Right forelimb (tissue), 1 donor: ENCODE measurements around the gene TMUB1.

Experiments
- DNase-seq: peaks from one replicate; pipeline ENCODE4 v3.0.0-alpha.2; 2018

The TMUB1 gene

DNA sequence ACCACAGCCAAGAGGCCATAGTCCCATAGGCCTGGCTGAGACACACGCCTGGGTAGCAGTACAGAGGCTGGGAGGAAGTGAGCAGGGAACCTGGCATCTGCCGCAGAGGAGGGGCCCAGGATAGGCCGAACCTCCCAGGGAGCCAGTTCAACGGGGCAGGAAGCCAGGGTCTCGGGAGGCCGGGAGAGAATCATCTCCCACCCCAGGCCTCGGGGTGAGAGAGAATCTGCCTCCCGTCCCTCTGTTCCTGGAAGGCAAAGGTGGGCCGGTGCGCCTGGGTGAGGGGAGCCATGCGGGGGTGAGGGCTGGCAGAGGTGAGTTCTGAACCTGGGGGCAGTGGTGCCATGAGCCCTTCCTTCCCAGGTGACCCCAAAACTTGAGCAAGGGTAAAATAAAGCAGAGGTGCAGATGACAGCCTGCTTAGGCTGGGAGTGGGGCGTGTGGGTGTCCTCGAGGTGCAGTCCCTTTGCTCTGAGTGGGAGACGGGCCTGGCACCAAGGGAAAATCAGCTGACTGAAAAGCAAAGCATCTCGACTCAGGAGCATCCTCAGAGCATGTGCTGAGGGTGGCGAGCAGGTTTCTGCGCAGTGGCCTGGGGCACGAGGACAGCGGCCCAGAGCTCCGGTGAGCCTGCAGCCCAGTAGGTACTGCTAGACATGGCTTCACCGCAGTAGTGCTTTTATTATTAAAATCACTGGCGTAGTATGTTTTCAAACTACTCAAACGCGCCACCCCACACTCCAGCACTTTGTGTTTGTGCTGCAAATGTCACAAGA is 18.5 kb upstream of the TMUB1 start:
- no peak for DNase-seq

DNA sequence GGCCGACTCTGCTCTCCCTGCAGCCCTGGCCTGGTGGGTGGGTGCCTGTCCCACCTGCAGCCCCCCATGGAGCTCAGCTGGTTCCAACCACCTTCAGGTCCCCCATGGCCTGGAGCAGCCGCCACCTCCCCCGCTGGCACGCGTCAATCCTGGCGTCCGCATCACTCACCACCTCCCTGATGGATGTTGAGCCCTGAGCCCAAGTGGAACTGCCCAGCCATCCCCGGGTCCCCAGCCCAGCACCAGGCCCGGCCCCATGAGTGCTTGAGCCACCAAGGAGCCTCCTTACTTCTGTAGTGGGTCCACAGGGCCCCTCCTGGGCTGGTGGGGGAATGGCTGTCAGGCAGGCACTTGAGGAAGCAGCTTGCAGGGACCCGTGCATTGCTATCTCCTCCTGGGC is 17.6 kb upstream of the TMUB1 start:
- DNase-seq, result no peak

DNA sequence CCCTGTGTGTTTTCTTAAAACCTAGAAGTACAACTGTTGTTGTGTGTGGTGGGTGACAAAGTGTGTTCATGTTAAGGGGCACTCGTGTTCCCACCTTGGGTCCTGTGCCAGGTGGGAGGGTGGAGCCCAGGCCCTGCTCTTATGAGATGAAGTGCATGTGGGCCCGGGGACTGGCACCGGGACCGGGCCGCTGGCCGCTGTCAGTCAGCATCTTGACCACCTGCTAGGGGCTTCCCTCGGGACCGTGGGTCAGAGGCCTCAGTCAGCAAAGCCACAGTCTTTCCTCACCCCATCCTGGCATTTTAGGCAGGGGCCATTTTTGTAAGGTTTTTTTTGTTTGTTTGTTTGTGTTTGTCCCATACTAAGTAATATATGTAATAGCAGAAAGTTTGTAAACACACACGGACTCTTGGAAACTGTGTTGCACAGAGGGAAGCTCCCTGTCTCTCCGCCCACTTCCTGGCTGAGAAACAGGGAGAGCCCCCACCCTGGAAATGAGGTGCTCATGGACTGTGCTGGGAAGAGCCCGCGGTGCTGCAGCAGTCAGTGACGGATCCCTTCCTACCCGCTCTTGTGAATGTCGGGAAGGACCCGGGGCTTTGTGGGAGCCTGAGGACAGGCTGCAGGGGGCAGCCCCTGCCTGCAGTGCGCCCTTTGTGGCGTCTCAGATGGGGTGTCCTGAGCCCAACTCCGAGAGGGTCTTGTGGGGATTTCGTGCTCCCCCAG is 16.4 kb upstream of the TMUB1 start:
- no peak for DNase-seq

DNA sequence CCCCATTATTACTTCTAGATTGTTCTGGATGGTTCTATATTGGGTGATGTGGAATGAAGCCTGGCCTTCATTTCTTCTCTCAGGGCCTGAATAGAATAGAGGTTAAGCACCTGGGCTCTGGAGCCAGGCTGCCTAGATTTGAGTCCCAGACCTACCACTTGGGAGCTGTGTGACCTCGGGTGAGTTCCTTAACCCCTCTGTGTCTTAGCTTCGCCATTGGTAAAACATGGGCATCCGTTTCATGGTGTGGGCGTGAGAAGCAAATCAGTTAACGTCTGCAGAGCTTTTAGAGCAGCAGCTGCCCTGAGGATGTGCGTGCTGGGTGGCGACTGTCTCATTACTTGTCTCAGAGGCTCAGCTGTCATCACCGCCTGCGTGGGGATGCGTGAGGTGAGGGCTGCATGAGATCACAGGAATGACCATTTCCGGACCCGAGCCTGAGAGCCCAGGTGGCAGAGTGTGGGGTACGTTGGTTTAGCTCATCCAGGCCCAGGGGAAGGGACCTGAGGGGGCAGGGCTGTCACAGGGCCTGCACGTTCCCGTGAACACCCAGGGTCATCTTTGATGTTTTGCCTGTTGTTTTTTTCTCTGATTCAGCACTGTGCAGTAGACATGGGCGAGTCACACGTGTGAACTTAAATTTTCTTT is 12.7 kb upstream of the TMUB1 start:
- DNase-seq, result no peak

DNA sequence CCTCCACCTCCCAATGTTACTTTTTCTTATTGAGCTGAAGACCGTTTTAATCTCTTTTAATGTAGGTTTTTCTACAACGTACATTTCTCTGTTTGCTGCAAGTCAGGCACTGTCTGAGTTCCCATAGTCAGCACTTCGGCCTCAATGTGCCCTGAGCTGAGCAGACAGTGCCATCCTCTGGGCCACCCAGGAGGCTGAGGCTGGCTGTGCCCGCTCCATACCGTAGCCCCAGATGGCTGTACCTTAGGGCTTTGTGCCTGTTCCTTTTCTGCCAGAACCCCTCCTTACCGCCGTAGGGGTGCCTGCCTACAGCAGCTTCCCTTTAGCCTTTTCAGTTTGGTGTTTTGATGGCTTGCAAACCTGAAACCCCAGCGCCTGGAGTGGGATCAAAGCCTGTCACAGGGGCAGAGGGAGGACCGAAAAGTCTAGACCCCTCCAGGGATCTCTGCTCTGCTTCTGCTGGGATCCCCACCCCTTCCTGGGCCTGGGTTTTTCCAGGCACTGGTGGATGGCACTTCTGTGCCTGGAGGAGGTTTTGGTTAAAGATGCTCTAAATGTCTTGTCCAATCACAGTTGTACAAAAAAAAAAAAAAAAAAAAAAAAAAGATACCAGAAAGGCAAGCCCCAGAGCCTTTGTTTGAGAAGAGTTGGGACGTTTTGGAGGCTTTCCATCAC is 12.0 kb upstream of the TMUB1 start:
- no peak for DNase-seq

DNA sequence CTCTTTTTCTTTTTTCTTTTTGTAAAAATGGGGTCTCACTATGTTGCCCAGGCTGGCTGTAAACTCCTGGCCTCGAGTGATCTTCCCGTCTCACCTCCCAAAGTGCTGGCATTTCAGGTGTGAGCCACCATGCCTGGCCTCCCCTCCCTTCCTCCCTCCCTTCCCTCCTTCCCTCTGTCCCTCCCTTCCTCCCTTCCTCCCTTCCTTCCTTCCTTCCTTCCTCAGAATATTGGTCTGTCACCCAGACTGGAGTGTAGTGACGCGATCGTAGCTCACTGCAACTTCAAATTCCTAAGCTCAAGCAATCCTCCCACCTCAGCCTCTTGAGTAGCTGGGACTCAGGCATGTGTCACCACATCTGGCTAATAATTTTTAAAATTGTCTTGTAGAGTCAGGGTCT is 11.4 kb upstream of the TMUB1 start:
- DNase-seq, result no peak

DNA sequence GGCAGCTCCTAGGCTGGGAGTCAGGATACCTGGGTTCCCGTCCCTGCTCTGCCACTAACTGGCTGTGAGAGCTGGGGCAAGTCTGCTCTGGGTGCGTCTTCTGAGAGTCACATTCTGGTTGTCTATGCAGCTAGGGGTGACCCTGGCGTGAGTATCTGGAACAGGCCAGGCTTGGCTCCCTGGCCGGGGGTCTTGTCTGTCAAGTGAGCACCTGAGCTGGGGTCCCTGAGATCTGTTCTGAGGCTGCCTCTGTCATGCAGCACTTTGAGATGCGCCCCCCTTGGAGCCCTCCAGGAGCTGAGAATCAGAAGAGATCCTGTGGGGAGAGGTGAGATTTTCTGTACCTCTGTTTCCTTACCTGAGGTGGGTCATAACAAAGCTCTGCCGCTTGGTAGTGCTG is 10.5 kb upstream of the TMUB1 start:
- no peak for DNase-seq

DNA sequence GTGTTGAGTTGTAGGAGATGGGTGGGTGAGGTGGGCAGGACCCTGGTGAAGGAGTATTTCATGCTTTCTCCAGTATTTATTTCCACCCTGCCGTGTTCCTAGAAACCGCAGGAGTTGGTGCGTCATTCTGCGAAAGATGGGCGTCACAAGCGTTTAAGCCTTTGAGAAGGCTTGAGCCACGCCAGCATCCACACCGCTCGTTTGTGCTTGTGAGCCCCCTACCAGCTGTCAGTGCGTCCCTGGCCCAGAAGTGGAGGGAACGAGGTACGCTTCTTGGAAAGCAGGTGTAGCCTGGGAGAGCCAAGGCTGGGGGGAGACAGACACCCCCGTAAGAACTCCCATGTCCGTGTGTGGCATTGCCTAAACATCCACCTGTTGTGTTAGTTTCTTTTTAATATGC is 8.7 kb upstream of the TMUB1 start:
- no peak for DNase-seq

DNA sequence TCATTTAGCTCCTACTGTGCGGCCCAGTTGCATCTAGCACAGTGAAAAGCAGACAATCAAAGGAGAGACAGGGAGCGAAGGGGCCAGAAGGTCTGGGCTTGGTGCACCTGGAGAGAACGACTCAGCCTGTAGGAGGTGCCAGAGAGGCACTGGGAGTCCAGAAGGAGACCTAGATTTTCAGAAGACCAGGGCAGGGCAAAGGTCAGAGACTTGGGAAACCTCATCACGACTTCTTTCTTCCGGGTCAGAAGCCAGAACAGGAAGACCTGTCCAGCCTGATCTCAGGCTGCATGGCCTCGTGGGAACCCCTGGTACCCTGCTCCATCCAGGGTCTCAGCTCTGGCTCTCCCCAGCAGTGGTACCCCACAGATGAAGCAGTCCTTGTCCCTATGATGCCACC is 8.1 kb upstream of the TMUB1 start:
- DNase-seq, result no peak

DNA sequence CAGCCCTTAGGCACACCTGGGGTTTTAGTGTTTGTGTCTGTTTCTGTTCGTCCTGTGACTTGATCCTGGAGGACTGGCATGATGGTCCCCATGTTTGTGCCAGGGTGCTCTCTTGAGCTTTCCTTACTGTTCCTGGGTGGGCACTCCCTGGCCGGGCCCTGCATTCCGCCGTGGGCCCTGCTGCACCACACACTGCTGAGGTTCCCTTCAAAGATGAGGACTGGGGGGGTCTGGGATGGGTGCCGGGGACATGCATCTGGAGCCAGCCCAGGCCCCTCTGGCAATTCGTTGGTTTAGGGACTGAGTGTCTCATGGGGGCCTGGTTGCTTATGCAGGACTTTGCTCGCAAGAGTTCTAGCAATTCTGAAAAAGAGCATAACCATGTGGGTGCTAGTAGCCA is 7.7 kb upstream of the TMUB1 start:
- DNase-seq, result no peak

DNA sequence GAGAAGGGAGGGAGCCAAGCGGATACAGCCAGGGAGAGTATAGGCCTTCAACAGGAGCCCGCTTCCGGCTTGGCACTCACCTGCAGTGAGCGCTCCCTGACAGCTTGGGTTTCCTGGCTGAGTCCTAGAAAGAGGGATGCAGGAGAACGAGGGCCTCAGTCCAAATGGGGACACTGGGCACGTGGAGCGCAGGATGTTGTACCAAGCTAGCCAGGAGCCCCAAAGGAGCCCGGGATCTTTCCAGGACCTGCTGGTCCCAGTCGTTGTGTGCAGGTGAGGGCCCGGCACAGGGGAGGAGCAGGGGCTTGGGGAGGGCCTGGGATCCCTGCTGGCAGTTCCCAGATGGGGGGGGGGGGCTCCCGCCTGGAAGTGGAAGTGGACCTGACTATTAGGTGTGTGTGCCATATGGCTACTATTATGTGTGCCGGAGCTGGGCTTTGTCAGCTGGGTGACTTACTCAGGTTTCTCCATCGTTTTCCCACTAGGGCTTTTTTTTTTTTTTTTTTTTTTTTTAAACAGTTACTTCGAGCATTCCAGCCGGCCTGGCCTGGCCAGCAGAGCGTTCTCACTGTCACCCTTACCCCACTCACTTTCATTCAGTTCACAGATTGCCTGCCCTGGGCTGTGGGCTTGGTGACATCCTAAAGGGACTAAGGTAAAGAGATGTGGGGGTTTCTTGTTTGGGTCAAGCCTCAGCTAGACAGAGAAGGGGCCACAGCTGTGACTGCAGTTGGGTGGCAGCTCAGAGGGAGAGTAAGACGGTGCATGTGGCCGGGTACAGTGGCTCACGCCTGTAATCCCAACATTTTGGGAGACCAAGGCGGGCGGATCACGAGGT is 6.8 kb upstream of the TMUB1 start:
- DNase-seq, result no peak

DNA sequence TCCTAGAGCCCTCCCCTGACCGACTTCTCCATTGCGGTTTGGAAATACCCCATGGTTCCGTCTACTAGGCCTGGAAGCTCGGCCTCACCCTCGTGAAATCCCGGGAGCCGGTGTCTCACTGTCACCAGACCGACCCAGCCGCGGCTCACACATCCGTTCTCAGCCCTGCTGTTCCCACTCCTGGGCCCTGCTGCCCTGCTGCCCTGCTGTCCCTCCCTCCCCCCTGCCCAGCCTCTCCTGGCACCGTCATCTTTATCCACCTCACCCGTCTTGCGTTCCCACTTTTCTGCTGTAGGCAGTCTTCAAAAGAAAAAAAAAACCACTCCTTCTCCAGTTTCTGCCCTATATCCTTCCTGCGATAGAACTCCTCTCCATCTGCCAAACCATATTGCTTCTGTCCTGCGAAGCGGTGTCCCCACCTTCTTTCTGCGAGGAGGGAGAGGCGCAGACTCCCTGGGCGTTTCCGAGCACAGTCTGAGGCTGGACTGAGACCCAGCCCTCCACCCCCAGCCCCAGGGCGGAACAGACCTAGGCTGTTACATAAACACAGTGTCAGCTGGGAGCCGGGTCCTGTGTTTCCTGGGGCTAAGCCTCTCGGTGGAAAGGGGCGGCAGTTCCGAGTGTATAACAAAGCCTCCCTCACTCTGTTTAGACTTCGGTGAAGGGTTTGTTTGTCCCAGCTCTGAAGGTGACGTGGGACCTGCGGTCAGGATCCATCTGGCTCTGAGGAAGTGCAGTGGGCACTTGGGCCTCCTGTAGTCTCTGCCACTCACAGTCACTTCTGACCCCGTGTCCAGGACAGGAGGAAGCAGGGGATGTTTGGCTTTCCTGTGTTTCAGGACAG is 5.8 kb upstream of the TMUB1 start:
- DNase-seq, result peak; percentile 74

DNA sequence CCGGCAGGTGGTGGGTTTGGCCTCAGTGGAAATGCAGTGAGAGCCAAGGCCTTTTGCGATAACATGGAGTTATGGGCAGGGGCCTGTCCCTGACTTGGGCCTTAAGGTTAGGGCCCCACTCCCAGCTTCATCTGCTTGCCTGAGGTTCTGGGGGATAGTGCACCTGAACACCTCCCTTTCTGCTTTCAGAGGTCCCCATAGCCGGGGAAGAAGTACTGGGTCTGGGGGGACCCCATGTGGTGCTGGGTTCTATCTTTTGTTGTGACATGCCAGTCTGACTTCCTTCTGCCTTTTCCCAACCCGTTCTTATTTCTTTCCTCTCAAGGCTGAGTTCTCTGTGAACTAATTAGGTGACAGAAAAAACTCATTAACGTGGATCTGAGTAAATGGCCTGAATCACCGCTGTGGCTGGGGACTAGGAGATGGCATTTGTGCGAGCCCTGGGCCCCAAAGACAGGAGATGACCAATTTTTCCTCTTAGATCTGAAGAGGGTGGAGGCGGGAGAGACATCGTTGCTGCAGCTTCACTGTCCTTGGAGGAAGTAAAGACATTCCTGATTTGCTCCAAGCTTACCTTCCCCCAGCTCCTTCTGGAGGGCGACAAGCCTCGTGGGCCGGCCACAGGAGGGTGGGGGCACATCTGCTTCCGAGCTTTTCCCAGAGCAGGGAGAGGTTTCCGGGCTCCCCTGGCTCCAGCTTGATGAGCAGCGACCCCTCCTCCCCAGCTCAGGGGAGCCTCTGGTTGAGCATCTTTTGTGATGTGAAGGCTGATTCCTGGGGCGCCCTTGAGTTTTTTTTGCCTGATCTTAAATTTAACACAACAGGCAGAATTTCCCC is 4.9 kb upstream of the TMUB1 start:
- DNase-seq, result no peak

DNA sequence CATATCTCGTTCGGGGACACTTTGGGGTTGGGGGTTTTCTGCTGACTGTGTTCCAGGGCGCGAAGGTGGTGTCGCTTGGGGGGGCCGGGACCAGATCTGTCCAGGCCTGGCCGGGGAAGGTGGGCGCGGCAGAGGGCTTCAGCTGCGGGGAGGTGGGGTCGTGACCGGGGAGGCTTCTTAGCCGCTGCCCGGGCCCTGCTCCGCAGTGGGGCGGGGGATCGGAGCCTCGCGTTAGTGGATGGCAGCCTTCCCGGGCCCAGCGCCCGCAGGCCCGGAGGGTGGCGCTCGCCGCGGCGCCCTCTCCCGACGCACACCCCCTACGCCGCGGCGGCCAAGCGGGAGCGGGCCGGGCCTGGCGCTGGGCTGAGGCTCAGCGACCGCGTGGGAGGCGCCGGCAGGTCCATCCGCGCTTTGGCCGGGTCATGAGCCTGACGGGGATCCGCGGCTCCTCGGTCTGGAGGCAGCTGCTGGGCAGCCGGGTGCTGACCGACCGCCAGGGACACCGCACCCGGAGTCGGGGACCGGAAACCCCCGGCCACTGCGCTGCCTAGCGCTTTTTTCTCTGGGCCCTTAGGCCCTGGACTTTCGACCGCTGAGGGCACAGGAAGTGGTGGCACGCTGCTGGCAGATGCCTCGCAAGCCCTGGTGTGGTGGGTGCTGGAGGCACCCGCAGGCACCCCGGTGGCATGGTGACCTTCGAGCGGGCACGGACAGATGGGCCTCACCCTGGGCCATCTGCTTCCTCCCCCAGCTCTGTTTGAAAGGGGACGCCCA is 4.1 kb upstream of the TMUB1 start:
- peak; percentile 73 for DNase-seq

DNA sequence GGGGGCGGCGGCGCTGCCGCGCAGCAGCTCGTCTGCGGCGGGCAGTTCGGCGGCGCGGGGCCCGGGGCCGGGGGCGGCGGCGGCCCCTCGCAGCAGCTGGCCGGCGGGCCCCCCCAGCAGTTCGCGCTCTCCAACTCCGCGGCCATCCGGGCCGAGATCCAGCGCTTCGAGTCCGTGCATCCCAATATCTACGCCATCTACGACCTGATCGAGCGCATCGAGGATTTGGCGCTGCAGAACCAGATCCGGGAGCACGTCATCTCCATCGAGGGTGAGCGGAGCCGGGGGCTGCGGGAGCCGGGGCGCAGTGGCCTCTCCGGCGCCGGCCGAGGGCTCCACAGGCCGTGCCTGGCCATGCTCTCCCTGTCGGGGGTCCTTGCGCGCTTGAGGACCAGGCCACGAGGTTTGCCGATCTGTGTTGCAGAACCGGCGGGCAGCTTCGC is 3.5 kb upstream of the TMUB1 start:
- DNase-seq, result peak; percentile 69

DNA sequence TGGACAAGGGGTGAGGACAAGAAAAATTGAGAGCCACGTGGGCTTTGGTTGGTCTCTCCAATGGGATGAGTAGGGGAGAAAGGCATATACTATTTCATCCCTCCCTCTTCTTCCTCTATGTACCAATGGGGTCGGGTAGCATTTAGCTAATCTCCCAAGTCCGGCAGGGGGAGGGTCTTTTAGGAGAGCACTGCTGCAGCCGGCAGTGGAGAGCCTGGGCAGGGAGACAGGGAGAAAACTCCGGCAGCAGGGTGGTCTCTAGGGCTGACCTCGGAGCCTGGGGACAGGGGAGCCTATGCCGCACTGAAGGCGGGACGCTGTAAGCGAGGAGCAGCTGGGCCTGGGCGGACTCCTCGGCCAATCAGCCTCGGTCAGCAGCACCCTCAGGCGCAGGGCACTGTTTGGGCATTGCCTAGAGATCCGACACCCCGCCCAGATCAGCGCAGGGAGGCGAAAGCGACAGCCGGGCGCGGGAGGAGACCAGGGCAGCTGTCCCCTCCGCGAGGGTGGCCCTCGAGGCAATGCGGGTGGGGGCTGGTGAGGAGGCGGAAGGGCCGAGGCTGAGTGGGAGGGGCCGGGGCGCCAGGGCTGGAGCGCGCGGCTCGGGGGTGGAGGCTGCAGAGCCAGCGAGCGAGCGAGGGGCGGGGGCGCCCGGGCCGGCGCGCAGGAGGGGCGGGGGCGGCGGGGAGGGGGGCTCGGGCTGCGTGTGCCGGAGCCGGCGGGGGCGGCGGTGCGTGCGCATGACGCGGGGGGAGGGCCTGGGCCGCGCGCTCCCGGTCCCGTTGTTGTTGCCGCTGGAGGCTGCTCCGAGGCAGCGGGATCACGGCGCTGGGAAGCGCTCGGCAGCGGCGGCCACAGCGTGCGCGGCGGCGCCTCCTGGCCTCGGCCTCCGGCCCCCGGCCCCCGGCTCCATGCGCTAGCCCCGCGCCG is 2.7 kb upstream of the TMUB1 start, which contains the start of gene AGAP3:
AGAP3 (plus strand) TSS at position 785 of the 930 bp plus-strand sequence. CDS start 267 bp downstream, outside the sequence.
- peak; percentile 92 for DNase-seq

DNA sequence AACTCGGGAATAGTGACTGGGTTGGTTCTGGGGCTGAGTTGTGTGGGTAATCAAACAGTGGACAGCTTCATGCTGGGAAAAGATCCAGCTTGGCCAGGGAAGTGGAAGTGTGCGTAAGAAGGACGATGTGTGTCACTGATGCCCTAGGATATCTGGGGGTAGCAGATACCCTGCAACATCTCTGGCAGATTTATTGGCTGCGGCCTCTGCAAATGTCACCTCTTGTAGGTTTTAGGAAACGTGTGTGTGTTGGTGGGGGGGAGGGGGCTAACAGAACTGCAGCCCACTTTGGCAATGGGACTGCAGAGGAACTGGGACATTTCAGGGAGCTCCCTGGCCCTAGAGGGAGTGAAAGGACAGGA is 2.0 kb upstream of the TMUB1 start:
- DNase-seq, result no peak

DNA sequence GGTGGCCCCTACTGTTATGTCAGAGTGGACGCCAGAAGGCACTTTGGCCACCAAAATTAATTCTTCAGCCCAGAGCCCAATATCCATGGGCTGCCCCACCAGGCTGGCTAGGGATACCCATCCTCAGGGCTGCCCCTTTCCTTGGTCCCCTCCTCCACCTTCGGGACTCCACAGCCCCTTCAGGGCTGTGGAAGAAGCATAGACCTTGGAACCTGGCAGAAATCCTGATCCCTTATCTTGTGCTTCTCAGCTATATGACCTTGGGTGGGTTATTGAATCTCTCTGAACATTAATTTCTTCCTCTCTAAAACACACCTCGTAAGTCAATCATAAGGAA is 499 bp upstream of the TMUB1 start:
- DNase-seq, result no peak
